H9 (cell line): ENCODE data around the gene FADS2. TPM values are rescaled to one million over a fixed set of nuclear protein-coding genes. Genes with fewer than 3 reads are reported as not detected.

Experiments used
- DNase-seq: peaks from one replicate; pipeline ENCODE4 v3.0.0-alpha.2; 2017
- H2AFZ ChIP-seq: one replicate; pipeline ENCODE4 v1.6.1; 2013; ENCODE audit warnings: mild to moderate bottlenecking, low read length, control low read depth, moderate library complexity
- H2AK5ac ChIP-seq: 2 replicates; pipeline ENCODE4 v1.6.1; 2013; ENCODE audit warnings: low read length, control low read depth, mixed read lengths; ENCODE audit not compliant: insufficient read length
- H2BK120ac ChIP-seq: one replicate; pipeline ENCODE4 v1.6.1; 2013; ENCODE audit warnings: low read depth, mild to moderate bottlenecking, low read length, control low read depth, inconsistent platforms; ENCODE audit not compliant: poor library complexity, severe bottlenecking
- H2BK12ac ChIP-seq: 2 replicates; pipeline ENCODE4 v1.6.1; 2013; ENCODE audit warnings: low read length, control low read depth, mixed read lengths, low read depth; ENCODE audit not compliant: insufficient read length
- H2BK15ac ChIP-seq: 2 replicates; pipeline ENCODE4 v1.6.1; 2013; ENCODE audit warnings: low read depth, low read length, control low read depth
- H2BK20ac ChIP-seq: one replicate; pipeline ENCODE4 v1.6.1; 2013; ENCODE audit warnings: low read depth, mild to moderate bottlenecking, low read length, control low read depth, inconsistent platforms; ENCODE audit not compliant: poor library complexity, severe bottlenecking
- H2BK5ac ChIP-seq: 2 replicates; pipeline ENCODE4 v1.6.1; 2013; ENCODE audit warnings: low read length, control low read depth, mixed read lengths; ENCODE audit not compliant: insufficient read length
- H3K14ac ChIP-seq: 2 replicates; pipeline ENCODE4 v1.6.1; 2013; ENCODE audit warnings: low read length, control low read depth; ENCODE audit not compliant: insufficient read depth
- H3K18ac ChIP-seq: 2 replicates; pipeline ENCODE4 v1.6.1; 2013; ENCODE audit warnings: low read depth, mild to moderate bottlenecking, mixed read lengths, low read length, control low read depth; ENCODE audit not compliant: insufficient read length
- H3K23ac ChIP-seq: 2 replicates; pipeline ENCODE4 v1.6.1; 2013; ENCODE audit warnings: low read length, control low read depth, mixed read lengths, low read depth; ENCODE audit not compliant: insufficient read length
- H3K23me2 ChIP-seq: 2 replicates; pipeline ENCODE4 v1.6.1; 2013; ENCODE audit warnings: low read depth, mild to moderate bottlenecking, mixed read lengths, low read length, control low read depth; ENCODE audit not compliant: insufficient read length, poor library complexity, severe bottlenecking
- H3K27ac ChIP-seq: 2 replicates; pipeline ENCODE4 v1.5.1; 2013; ENCODE audit warnings: low read length, control low read depth, mixed read lengths, low read depth; ENCODE audit not compliant: insufficient read length
- H3K27me3 ChIP-seq: 2 replicates; pipeline ENCODE4 v1.6.1; 2013; ENCODE audit warnings: low read length, control low read depth, inconsistent platforms; ENCODE audit not compliant: insufficient read depth
- H3K4ac ChIP-seq: 2 replicates; pipeline ENCODE4 v1.6.1; 2013; ENCODE audit warnings: low read depth, mild to moderate bottlenecking, control low read depth, inconsistent platforms, low read length, moderate library complexity
- H3K4me1 ChIP-seq: 2 replicates; pipeline ENCODE4 v1.6.1; 2013; ENCODE audit warnings: low read length, control low read depth, inconsistent platforms; ENCODE audit not compliant: insufficient read depth
- H3K4me2 ChIP-seq: 2 replicates; pipeline ENCODE4 v1.6.1; 2013; ENCODE audit warnings: low read length, control low read depth, mixed read lengths; ENCODE audit not compliant: insufficient read length, insufficient read depth
- H3K56ac ChIP-seq: 2 replicates; pipeline ENCODE4 v1.6.1; 2013; ENCODE audit warnings: low read depth, mild to moderate bottlenecking, mixed read lengths, low read length, control low read depth; ENCODE audit not compliant: insufficient read length
- H3K79me1 ChIP-seq: 2 replicates; pipeline ENCODE4 v1.6.1; 2013; ENCODE audit warnings: low read depth, mild to moderate bottlenecking, moderate library complexity, low read length, control low read depth, inconsistent platforms; ENCODE audit not compliant: insufficient read depth, poor library complexity, severe bottlenecking
- H3K79me2 ChIP-seq: 2 replicates; pipeline ENCODE4 v1.6.1; 2013; ENCODE audit warnings: low read length, control low read depth, inconsistent platforms; ENCODE audit not compliant: insufficient read depth
- H3K9ac ChIP-seq: 2 replicates; pipeline ENCODE4 v1.6.1; 2013; ENCODE audit warnings: low read length, control low read depth, mixed read lengths; ENCODE audit not compliant: insufficient read length; ENCODE audit errors: extremely low read depth
- H3K9me3 ChIP-seq: one replicate; pipeline ENCODE4 v1.6.1; 2013; ENCODE audit warnings: low read depth, low read length, inconsistent platforms; ENCODE audit not compliant: control insufficient read depth
- H3T11ph ChIP-seq: one replicate; pipeline ENCODE4 v1.6.1; 2013; ENCODE audit warnings: mild to moderate bottlenecking, low read length, control low read depth, inconsistent platforms
- H4K20me1 ChIP-seq: one replicate; pipeline ENCODE4 v1.6.1; 2013; ENCODE audit not compliant: control insufficient read depth, insufficient read length, insufficient read depth
- H4K5ac ChIP-seq: 2 replicates; pipeline ENCODE4 v1.6.1; 2013; ENCODE audit warnings: low read depth, mild to moderate bottlenecking, mixed read lengths, low read length, control low read depth; ENCODE audit not compliant: insufficient read length
- H4K8ac ChIP-seq: replicated peaks from 2 replicates; pipeline ENCODE4 v1.6.1; 2013; ENCODE audit warnings: low read length, control low read depth, mixed read lengths, low read depth; ENCODE audit not compliant: insufficient read length
- H4K91ac ChIP-seq: 2 replicates; pipeline ENCODE4 v1.6.1; 2013; ENCODE audit warnings: low read depth, mild to moderate bottlenecking, moderate library complexity, mixed read lengths, low read length, control low read depth; ENCODE audit not compliant: insufficient read length
- H3K27ac Mint-ChIP-seq, 3 experiments: 2 replicates in 2 of 3; 3 replicates in 1 of 3; pipeline ENCODE4 v1.8.0; 2020 to 2021; ENCODE audit warnings: mixed read lengths in 3 of 3, mild to moderate bottlenecking in 1 of 3, moderate library complexity in 1 of 3
- H3K27me3 Mint-ChIP-seq: 2 replicates; pipeline ENCODE4 v1.8.0; 2021; ENCODE audit warnings: low read depth, mild to moderate bottlenecking, moderate library complexity, mixed read lengths
- H3K36me3 Mint-ChIP-seq, 3 experiments: 2 replicates in 2 of 3; 3 replicates in 1 of 3; pipeline ENCODE4 v1.8.0; 2020 to 2021; ENCODE audit warnings: low read depth in 3 of 3, mixed read lengths in 3 of 3; ENCODE audit not compliant: insufficient read depth in 1 of 3
- H3K4me1 Mint-ChIP-seq, 2 experiments: 2 replicates each; pipeline ENCODE4 v1.8.0; 2020; ENCODE audit warnings: mixed read lengths in 2 of 2
- H3K4me3 Mint-ChIP-seq, 2 experiments: 2 replicates in 1 of 2; 3 replicates in 1 of 2; pipeline ENCODE4 v1.8.0; 2020 to 2021; ENCODE audit warnings: mild to moderate bottlenecking in 2 of 2, mixed read lengths in 2 of 2, moderate library complexity in 1 of 2
- H3K9me3 Mint-ChIP-seq, 2 experiments: 2 replicates in 1 of 2; 3 replicates in 1 of 2; pipeline ENCODE4 v1.8.0; 2020; ENCODE audit warnings: mild to moderate bottlenecking in 2 of 2, mixed read lengths in 2 of 2, moderate library complexity in 1 of 2
- CTCF ChIP-seq: fragments of 200-600 bp; sonication (generic); conservative IDR thresholded peaks from 3 replicates; pipeline ENCODE4 v1.8.0; 2021; ENCODE audit warnings: antibody characterized with exemption, mild to moderate bottlenecking
- WGBS: extraction: QIAGEN DNeasy Blood & Tissue Kit; methylation state at CpG from one replicate; pipeline ENCODE4 v1.1.7; 2013; ENCODE audit warnings: missing lambda C conversion rate, low lambda C conversion rate, mixed read lengths; ENCODE audit not compliant: insufficient read length; ENCODE audit errors: extremely low coverage; 5-methylcytosine and 5-hydroxymethylcytosine counted together
- total RNA-seq: library from RNA; stranded (reverse); gene quantifications from 2 replicates; pipeline ENCODE4 v1.2.1, GENCODE V29; 2021

Gene FADS2
- total RNA-seq, 1 experiment from 2014 or later, result 322 TPM

- Mint-ChIP-seq H3K36me3 (no peaks in the 10 kb centered on the region), H3K27ac (no peak overlapping the region), H3K4me3 (no peak overlapping the region), H3K4me1 (peaks cover 0 to 27% of the 10 kb centered on the region in 2 experiments; a peak in 3 of 4 replicates), H3K9me3 (no peaks in the 10 kb centered on the region), H3K27me3 (peaks cover 4% of the 10 kb centered on the region)
- H4K20me1 ChIP-seq, result no peaks in the 10 kb centered on the region
- no peak overlapping the region for H2BK20ac ChIP-seq
- no peak overlapping the region for H3K14ac ChIP-seq
- no peak overlapping the region for H2AK5ac ChIP-seq
- H3K9ac ChIP-seq, result no peak overlapping the region
- no peaks in the 10 kb centered on the region for H3K79me2 ChIP-seq
- H3K23ac ChIP-seq, result no peak overlapping the region
- WGBS, result no CpG with 5 or more reads among the region's 9 CpGs
- no peak overlapping the region for H3T11ph ChIP-seq
- H3K79me1 ChIP-seq, result no peaks in the 10 kb centered on the region
- DNase-seq, result no peak
- no peak for TF ChIP-seq CTCF
- no peak overlapping the region for H2BK120ac ChIP-seq
- H2BK15ac ChIP-seq, result no peak overlapping the region
- H3K56ac ChIP-seq, result no peak overlapping the region
- no peak overlapping the region for H3K18ac ChIP-seq
- H4K8ac ChIP-seq, result no peak overlapping the region
- no peaks in the 10 kb centered on the region for H3K23me2 ChIP-seq
- H2BK5ac ChIP-seq, result no peak overlapping the region
- H3K27ac ChIP-seq, result no peak overlapping the region
- H3K4me2 ChIP-seq, result no peak overlapping the region
- H4K5ac ChIP-seq, result no peak overlapping the region
- H3K27me3 ChIP-seq, result no peaks in the 10 kb centered on the region
- H4K91ac ChIP-seq, result no peak overlapping the region
- no peak overlapping the region for H3K4ac ChIP-seq
- H3K4me1 ChIP-seq, result no peaks in the 10 kb centered on the region
- H2BK12ac ChIP-seq, result no peak overlapping the region
- no peak overlapping the region for H2AFZ ChIP-seq
- no peaks in the 10 kb centered on the region for H3K9me3 ChIP-seq
These were observed 70.1 kb downstream of the FADS2 start for GRCh38 chr11:61898247-61898582.
